Jurkat, Clone E6-1 (cell line): ENCODE measurements around the gene BUB1B.
A peak's percentile ranks its signal among the peaks of the same experiment; 100 is the strongest.

ENCODE experiments used
- DNase-seq: peaks from one replicate; pipeline ENCODE4 v3.0.0-alpha.2; 2011; ENCODE audit warnings: low read depth, low spot score
- H3K4me3 ChIP-seq: 2 replicates; pipeline ENCODE4 v1.5.1; 2011; ENCODE audit warnings: mild to moderate bottlenecking, low read length, control low read depth, moderate library complexity

BUB1B gene

GRCh38 chr15:40266828-40267304 is 106.0 kb downstream of the BUB1B start:
- DNase-seq: no peak
- H3K4me3 ChIP-seq: no peak overlapping the region

- no peak overlapping the region for H3K4me3 ChIP-seq
- no peak for DNase-seq
Observed at GRCh38 chr15:40267670-40268069, 106.8 kb downstream of the BUB1B start.

GRCh38 chr15:40269604-40270003 is 108.7 kb downstream of the BUB1B start:
- H3K4me3 ChIP-seq: no peak overlapping the region
- DNase-seq: no peak

GRCh38 chr15:40270246-40270995 is 109.6 kb downstream of the BUB1B start:
- DNase-seq: peak; percentile 27
- no peak overlapping the region for H3K4me3 ChIP-seq
